ENCODE results near the gene PABPN1.
"Not testable (repeated sequence)": the region's sequence is repeated elsewhere in the genome, so short reads cannot be mapped to it uniquely, and the experiment has no call there.

Gene PABPN1

GRCh38 chr14:23320584-23321571 is at the start of gene PABPN1:
TSS of gene PABPN1 (plus strand) at chr14:23321457. CDS start at chr14:23321470, 13 bp downstream.
- DNase-seq: peak; percentile 99
- peaks cover 36% of the 10 kb centered on the region for H3K36me3 ChIP-seq (ENCODE audit: insufficient read depth, low read length)
- peak within 1 kb of the TSS; percentile 82 for H3K9ac ChIP-seq (ENCODE audit: low read depth, low read length)
- H3K4me3 ChIP-seq (ENCODE audit: low read depth in 1 of 2, low read length in 2 of 2): peak within 1 kb of the TSS; percentile 96 to 97
- peak within 1 kb of the TSS; percentile 94 for H3K27ac ChIP-seq (ENCODE audit: low read length)
- H3K4me2 ChIP-seq (ENCODE audit: insufficient read depth, low read length): peak within 1 kb of the TSS; percentile 83
- TF ChIP-seq CTCF (IDR thresholded peaks at IDR 0.05; ENCODE audit: borderline replicate concordance, extremely low read depth, low read length, poor library complexity, severe bottlenecking) (no peak), EZH2 (IDR thresholded peaks at IDR 0.05; ENCODE audit: borderline replicate concordance, low read depth, low read length, severe bottlenecking) (no peak)
- peak within 1 kb of the TSS; percentile 81 for H2AFZ ChIP-seq (ENCODE audit: low read depth, low read length)
- no peaks in the 10 kb centered on the region for H3K27me3 ChIP-seq (ENCODE audit: insufficient read depth, low read length, poor library complexity)
- no peaks in the 10 kb centered on the region for H3K9me3 ChIP-seq (ENCODE audit: insufficient read depth, low read length, severe bottlenecking)
- H4K20me1 ChIP-seq (ENCODE audit: insufficient read depth, low read length): peaks cover 22% of the 10 kb centered on the region
- ATAC-seq (ENCODE audit: insufficient read depth, low read depth): peak; percentile 91
- peaks cover 36% of the 10 kb centered on the region for H3K4me1 ChIP-seq (ENCODE audit: insufficient read depth, low read length)
- peaks cover 33% of the 10 kb centered on the region for H3K79me2 ChIP-seq (ENCODE audit: insufficient read depth, low read length)

- Histone ChIP-seq H2AFZ (ENCODE audit: low read depth, low read length) (no peak overlapping the region), H4K20me1 (ENCODE audit: insufficient read depth, low read length) (no peaks in the 10 kb centered on the region), H3K79me2 (ENCODE audit: insufficient read depth, low read length) (no peaks in the 10 kb centered on the region), H3K4me3 (ENCODE audit: low read depth in 1 of 2, low read length in 2 of 2) (no peak overlapping the region), H3K27me3 (ENCODE audit: insufficient read depth, low read length, poor library complexity) (no peaks in the 10 kb centered on the region), H3K27ac (ENCODE audit: low read length) (no peak overlapping the region), H3K4me1 (ENCODE audit: insufficient read depth, low read length) (no peaks in the 10 kb centered on the region), H3K9ac (ENCODE audit: low read depth, low read length) (no peak overlapping the region), H3K9me3 (ENCODE audit: insufficient read depth, low read length, severe bottlenecking) (no peaks in the 10 kb centered on the region), H3K36me3 (ENCODE audit: insufficient read depth, low read length) (peaks cover 2% of the 10 kb centered on the region), H3K4me2 (ENCODE audit: insufficient read depth, low read length) (no peak overlapping the region)
- DNase-seq (no peak), ATAC-seq (ENCODE audit: insufficient read depth, low read depth) (no peak)
- TF ChIP-seq EZH2 (IDR thresholded peaks at IDR 0.05; ENCODE audit: borderline replicate concordance, low read depth, low read length, severe bottlenecking): no peak
- no peak for TF ChIP-seq CTCF (IDR thresholded peaks at IDR 0.05; ENCODE audit: borderline replicate concordance, extremely low read depth, low read length, poor library complexity, severe bottlenecking)
Observed at GRCh38 chr14:23275412-23275811, 45.8 kb upstream of the PABPN1 start.

GRCh38 chr14:23277189-23277588 is 44.1 kb upstream of the PABPN1 start:
- H3K27me3 ChIP-seq (ENCODE audit: insufficient read depth, low read length, poor library complexity): no peaks in the 10 kb centered on the region
- H3K4me3 ChIP-seq (ENCODE audit: low read depth in 1 of 2, low read length in 2 of 2): no peak overlapping the region
- no peaks in the 10 kb centered on the region for H4K20me1 ChIP-seq (ENCODE audit: insufficient read depth, low read length)
- no peaks in the 10 kb centered on the region for H3K9me3 ChIP-seq (ENCODE audit: insufficient read depth, low read length, severe bottlenecking)
- DNase-seq (no peak), ATAC-seq (ENCODE audit: insufficient read depth, low read depth) (no peak)
- peaks cover 2% of the 10 kb centered on the region for H3K36me3 ChIP-seq (ENCODE audit: insufficient read depth, low read length)
- no peak overlapping the region for H3K27ac ChIP-seq (ENCODE audit: low read length)
- no peak overlapping the region for H2AFZ ChIP-seq (ENCODE audit: low read depth, low read length)
- no peaks in the 10 kb centered on the region for H3K79me2 ChIP-seq (ENCODE audit: insufficient read depth, low read length)
- H3K4me1 ChIP-seq (ENCODE audit: insufficient read depth, low read length): no peaks in the 10 kb centered on the region
- no peak overlapping the region for H3K4me2 ChIP-seq (ENCODE audit: insufficient read depth, low read length)
- H3K9ac ChIP-seq (ENCODE audit: low read depth, low read length): no peak overlapping the region
- TF ChIP-seq CTCF (IDR thresholded peaks at IDR 0.05; ENCODE audit: borderline replicate concordance, extremely low read depth, low read length, poor library complexity, severe bottlenecking): no peak
- no peak for TF ChIP-seq EZH2 (IDR thresholded peaks at IDR 0.05; ENCODE audit: borderline replicate concordance, low read depth, low read length, severe bottlenecking)

- H3K4me2 ChIP-seq (ENCODE audit: insufficient read depth, low read length); H3K4me3 ChIP-seq (ENCODE audit: low read depth in 1 of 2, low read length in 2 of 2); ATAC-seq (ENCODE audit: insufficient read depth, low read depth); DNase-seq; H3K27ac ChIP-seq (ENCODE audit: low read length); H3K79me2 ChIP-seq (ENCODE audit: insufficient read depth, low read length); H3K9ac ChIP-seq (ENCODE audit: low read depth, low read length); H3K27me3 ChIP-seq (ENCODE audit: insufficient read depth, low read length, poor library complexity); H4K20me1 ChIP-seq (ENCODE audit: insufficient read depth, low read length); H3K4me1 ChIP-seq (ENCODE audit: insufficient read depth, low read length); H3K9me3 ChIP-seq (ENCODE audit: insufficient read depth, low read length, severe bottlenecking); H2AFZ ChIP-seq (ENCODE audit: low read depth, low read length); H3K36me3 ChIP-seq (ENCODE audit: insufficient read depth, low read length): not testable (repeated sequence)
Observed at GRCh38 chr14:23277928-23278327, 43.3 kb upstream of the PABPN1 start.
